Effector memory CD4-positive, alpha-beta T cell (primary cell): ENCODE results near the gene EDDM3A.

Experiments used
- DNase-seq, 3 donors: peaks; one replicate each; pipeline ENCODE4 v3.0.0-alpha.2; 2020
- H3K27ac ChIP-seq: 2 replicates; pipeline ENCODE4 v1.7.0; 2013; ENCODE audit warnings: mild to moderate bottlenecking, low read length, moderate library complexity; ENCODE audit not compliant: insufficient read depth, poor library complexity, severe bottlenecking
- H3K27me3 ChIP-seq: replicated peaks from 2 replicates; pipeline ENCODE4 v1.7.0; 2013; ENCODE audit warnings: mild to moderate bottlenecking, low read length; ENCODE audit not compliant: insufficient read depth, control insufficient read depth, poor library complexity, severe bottlenecking
- H3K36me3 ChIP-seq: 2 replicates; pipeline ENCODE4 v1.7.0; 2013; ENCODE audit warnings: mild to moderate bottlenecking, low read length, moderate library complexity; ENCODE audit not compliant: control insufficient read depth, insufficient read depth
- H3K4me1 ChIP-seq: 2 replicates; pipeline ENCODE4 v1.7.0; 2013; ENCODE audit warnings: low read length, mild to moderate bottlenecking; ENCODE audit not compliant: control insufficient read depth, insufficient read depth, poor library complexity, severe bottlenecking
- H3K4me3 ChIP-seq: 2 replicates; pipeline ENCODE4 v1.7.0; 2013; ENCODE audit warnings: low read length, low read depth, mild to moderate bottlenecking; ENCODE audit not compliant: insufficient read depth, poor library complexity, severe bottlenecking
- H3K9me3 ChIP-seq: 2 replicates; pipeline ENCODE4 v1.7.0; 2013; ENCODE audit warnings: mild to moderate bottlenecking, low read length, moderate library complexity; ENCODE audit not compliant: control insufficient read depth

The EDDM3A gene

DNA sequence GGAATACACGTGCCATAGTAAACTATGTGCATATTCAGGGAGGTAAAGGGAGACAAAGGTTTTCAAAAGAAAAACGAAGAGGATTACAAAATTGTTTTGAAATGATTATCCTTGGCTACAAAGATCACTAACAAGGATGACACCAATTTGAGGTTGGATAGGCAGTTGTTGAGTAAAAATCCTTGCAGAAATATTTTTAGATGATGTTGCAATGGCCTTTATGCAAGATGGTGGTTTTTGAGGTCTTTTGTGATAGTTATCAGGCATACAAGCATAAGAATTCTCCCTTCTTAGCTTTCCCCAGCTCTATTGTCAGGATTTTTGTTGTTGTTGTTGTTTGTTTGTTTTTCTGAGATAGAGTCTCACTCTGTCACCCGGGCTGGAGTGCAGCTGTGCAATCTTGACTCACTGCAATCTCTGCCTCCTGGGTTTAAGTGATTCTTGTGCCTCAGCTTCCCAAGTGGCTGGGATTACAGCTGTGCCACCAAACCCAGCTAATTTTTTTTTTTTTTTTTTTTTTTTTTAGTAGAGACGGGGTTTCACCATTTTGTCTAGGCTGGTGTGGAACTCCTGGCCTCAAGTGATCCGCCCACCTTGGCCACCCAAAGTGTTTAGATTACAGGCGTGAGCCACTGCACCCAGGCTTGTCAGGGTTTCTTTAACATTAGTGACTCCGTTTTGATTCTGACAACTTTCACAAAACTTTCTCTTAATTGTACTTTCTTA, 49.1 kb downstream of the EDDM3A start:
- no peak overlapping the region for H3K27ac ChIP-seq
- no peaks in the 10 kb centered on the region for H3K36me3 ChIP-seq
- H3K27me3 ChIP-seq, result peaks cover 4% of the 10 kb centered on the region
- no peaks in the 10 kb centered on the region for H3K9me3 ChIP-seq
- no peak for DNase-seq
- H3K4me3 ChIP-seq, result no peak overlapping the region
- no peaks in the 10 kb centered on the region for H3K4me1 ChIP-seq

DNA sequence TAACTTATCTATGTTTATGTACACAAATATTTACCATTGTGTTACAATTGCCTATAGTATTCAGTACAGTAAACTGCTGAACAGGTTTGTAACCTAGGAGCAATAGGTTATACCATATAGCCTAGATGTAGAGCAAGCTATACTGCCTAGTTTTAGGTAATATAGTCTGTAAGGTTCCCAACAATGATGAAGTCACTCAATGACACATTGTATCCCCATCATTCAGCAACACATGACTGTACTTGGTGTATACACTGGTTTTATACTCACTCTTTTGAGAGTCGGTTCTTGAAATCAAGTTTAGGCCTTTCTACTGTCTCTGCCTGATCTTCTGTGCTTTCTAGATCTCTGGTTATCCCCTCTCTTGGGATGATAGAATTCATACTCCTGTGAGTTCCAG, 51.5 kb downstream of the EDDM3A start:
- peaks cover 8% of the 10 kb centered on the region for H3K27me3 ChIP-seq
- DNase-seq, result no peak
- no peak overlapping the region for H3K27ac ChIP-seq
- H3K4me3 ChIP-seq, result no peak overlapping the region
- H3K36me3 ChIP-seq, result no peaks in the 10 kb centered on the region
- H3K9me3 ChIP-seq, result no peaks in the 10 kb centered on the region
- no peaks in the 10 kb centered on the region for H3K4me1 ChIP-seq
